Vagina (tissue), 2 donors: Measurements from ENCODE around the gene NIPBL. TPM values are rescaled to one million over a fixed set of nuclear protein-coding genes. Genes with fewer than 3 reads are reported as not detected.

ENCODE experiments used
- DNase-seq, 2 donors: peaks; one replicate each; pipeline ENCODE4 v3.0.0-alpha.2; 2017; ENCODE audit errors: extremely low spot score in 2 of 2
- H3K27ac ChIP-seq: fragments of 200-600 bp; sonication (generic); one replicate; pipeline ENCODE4 v1.5.1; 2019
- H3K27me3 ChIP-seq: fragments of 200-600 bp; sonication (generic); one replicate; pipeline ENCODE4 v1.5.1; 2019
- H3K36me3 ChIP-seq, 2 donors: fragments of 200-600 bp; sonication (generic); one replicate each; pipeline ENCODE4 v1.5.1; 2017 to 2019
- H3K4me1 ChIP-seq: fragments of 200-600 bp; sonication (generic); one replicate; pipeline ENCODE4 v1.5.1; 2019
- H3K4me3 ChIP-seq, 2 donors: fragments of 200-600 bp; sonication (generic); 1 replicate in 1 of 2; 2 replicates in 1 of 2; pipeline ENCODE4 v1.5.1; 2016 to 2019
- H3K9me3 ChIP-seq: fragments of 200-600 bp; sonication (generic); one replicate; pipeline ENCODE4 v1.5.1; 2019
- CTCF ChIP-seq, 3 experiments: fragments of 450-650 bp in 2 of 3; fragments of 200-600 bp in 1 of 3; sonication (generic) in 1 of 3; IDR thresholded peaks; one replicate each; pipeline ENCODE4 v1.5.1; 2017 to 2019; ENCODE audit warnings: antibody characterized with exemption in 3 of 3, mild to moderate bottlenecking in 2 of 3, moderate library complexity in 2 of 3
- POLR2A ChIP-seq, 2 donors: fragments of 450-650 bp; IDR thresholded peaks; one replicate each; pipeline ENCODE4 v1.6.1; 2017; ENCODE audit warnings: antibody characterized with exemption in 2 of 2, mild to moderate bottlenecking in 2 of 2, moderate library complexity in 2 of 2
- POLR2AphosphoS5 ChIP-seq, 2 donors: sonication (generic); formaldehyde crosslinking; IDR thresholded peaks; one replicate each; pipeline ENCODE4 v1.9.0; 2017; ENCODE audit warnings: antibody characterized with exemption in 2 of 2, mild to moderate bottlenecking in 2 of 2, low read depth in 1 of 2; ENCODE audit not compliant: insufficient read depth in 1 of 2
- intact Hi-C: fragments of 100-400 bp; cut with DNase I; formaldehyde crosslinking; loops from one replicate; pipeline ENCODE4 v1.15.1; 2023
- total RNA-seq: library from RNA; depleted of rRNA; stranded (reverse); fragments of >200 nt; gene quantifications from one replicate; pipeline ENCODE4 v1.2.3, GENCODE V29; 2016

The NIPBL gene
- total RNA-seq, 1 donor from 2014 or later: 67.8 TPM

GRCh38 chr5:36879274-36880033, 2.9 kb downstream of the NIPBL start:
- Histone ChIP-seq H3K27ac (peak overlapping the region; percentile 99), H3K27me3 (no peaks in the 10 kb centered on the region), H3K4me1 (peaks cover 73% of the 10 kb centered on the region), H3K4me3 (peak overlapping the region; percentile 83 to 98), H3K9me3 (no peaks in the 10 kb centered on the region), H3K36me3 (no peaks in the 10 kb centered on the region)
- DNase-seq: no peak
- TF ChIP-seq CTCF (IDR thresholded peaks at IDR 0.05) (no peak), POLR2A (IDR thresholded peaks at IDR 0.05) (no peak), POLR2AphosphoS5 (IDR thresholded peaks at IDR 0.05; ENCODE audit: insufficient read depth in 1 of 2, low read depth in 1 of 2) (no peak)
- intact Hi-C loops: no loop called here

- no peaks in the 10 kb centered on the region for H3K9me3 ChIP-seq
- H3K4me1 ChIP-seq: peaks cover 77% of the 10 kb centered on the region
- no peaks in the 10 kb centered on the region for H3K36me3 ChIP-seq
- no peak for TF ChIP-seq CTCF (IDR thresholded peaks at IDR 0.05)
- TF ChIP-seq POLR2A (IDR thresholded peaks at IDR 0.05): no peak
- TF ChIP-seq POLR2AphosphoS5 (IDR thresholded peaks at IDR 0.05; ENCODE audit: insufficient read depth in 1 of 2, low read depth in 1 of 2): no peak
- no peak overlapping the region for H3K27ac ChIP-seq
- H3K27me3 ChIP-seq: no peaks in the 10 kb centered on the region
- DNase-seq: no peak
- H3K4me3 ChIP-seq: no peak overlapping the region
- intact Hi-C loops: no loop called here
Measured at GRCh38 chr5:36880761-36881160, 4.2 kb downstream of the NIPBL start.

GRCh38 chr5:36881304-36881703, 4.7 kb downstream of the NIPBL start:
- H3K4me3 ChIP-seq: no peak overlapping the region
- no peaks in the 10 kb centered on the region for H3K27me3 ChIP-seq
- TF ChIP-seq POLR2AphosphoS5 (IDR thresholded peaks at IDR 0.05; ENCODE audit: insufficient read depth in 1 of 2, low read depth in 1 of 2) (no peak), CTCF (IDR thresholded peaks at IDR 0.05) (no peak), POLR2A (IDR thresholded peaks at IDR 0.05) (no peak)
- H3K27ac ChIP-seq: no peak overlapping the region
- peaks cover 82% of the 10 kb centered on the region for H3K4me1 ChIP-seq
- no peaks in the 10 kb centered on the region for H3K9me3 ChIP-seq
- no peak for DNase-seq
- no peaks in the 10 kb centered on the region for H3K36me3 ChIP-seq
- intact Hi-C loops: no loop called here

- Histone ChIP-seq H3K36me3 (no peaks in the 10 kb centered on the region), H3K4me1 (peaks cover 85% of the 10 kb centered on the region), H3K27ac (no peak overlapping the region), H3K9me3 (no peaks in the 10 kb centered on the region), H3K27me3 (no peaks in the 10 kb centered on the region), H3K4me3 (no peak overlapping the region)
- intact Hi-C loops: no loop called here
- TF ChIP-seq POLR2A (IDR thresholded peaks at IDR 0.05) (no peak), POLR2AphosphoS5 (IDR thresholded peaks at IDR 0.05; ENCODE audit: insufficient read depth in 1 of 2, low read depth in 1 of 2) (no peak), CTCF (IDR thresholded peaks at IDR 0.05) (no peak)
- no peak for DNase-seq
Measured at GRCh38 chr5:36881807-36882206, 5.2 kb downstream of the NIPBL start.

- DNase-seq: no peak
- Histone ChIP-seq H3K27ac (no peak overlapping the region), H3K27me3 (no peaks in the 10 kb centered on the region), H3K9me3 (no peaks in the 10 kb centered on the region), H3K4me1 (peaks cover 89% of the 10 kb centered on the region), H3K36me3 (no peaks in the 10 kb centered on the region), H3K4me3 (no peak overlapping the region)
- intact Hi-C loops: no loop called here
- TF ChIP-seq POLR2AphosphoS5 (IDR thresholded peaks at IDR 0.05; ENCODE audit: insufficient read depth in 1 of 2, low read depth in 1 of 2) (no peak), CTCF (IDR thresholded peaks at IDR 0.05) (no peak), POLR2A (IDR thresholded peaks at IDR 0.05) (no peak)
Measured at GRCh38 chr5:36882250-36882649, 5.7 kb downstream of the NIPBL start.
